Activated naive CD4-positive, alpha-beta T cell treated with Interleukin-2 at 50 U/mL for 16 hours (primary cell): ENCODE data around the gene ARHGAP9.
"Not testable (repeated sequence)": the region's sequence is repeated elsewhere in the genome, so short reads cannot be mapped to it uniquely, and the experiment has no call there.

Source experiments
- DNase-seq: peaks from one replicate; pipeline ENCODE4 v3.0.0-alpha.2; 2020

Gene ARHGAP9

GRCh38 chr12:57431654-57432188 lies 47.9 kb downstream of the ARHGAP9 start:
- no peak for DNase-seq

GRCh38 chr12:57430931-57431566 lies 48.6 kb downstream of the ARHGAP9 start, which contains the start of gene R3HDM2:
Gene R3HDM2, minus strand, starts transcription at chr12:57431043. Its CDS starts 120,615 bp downstream, at chr12:57310428.
- DNase-seq, result peak; percentile 96

DNA sequence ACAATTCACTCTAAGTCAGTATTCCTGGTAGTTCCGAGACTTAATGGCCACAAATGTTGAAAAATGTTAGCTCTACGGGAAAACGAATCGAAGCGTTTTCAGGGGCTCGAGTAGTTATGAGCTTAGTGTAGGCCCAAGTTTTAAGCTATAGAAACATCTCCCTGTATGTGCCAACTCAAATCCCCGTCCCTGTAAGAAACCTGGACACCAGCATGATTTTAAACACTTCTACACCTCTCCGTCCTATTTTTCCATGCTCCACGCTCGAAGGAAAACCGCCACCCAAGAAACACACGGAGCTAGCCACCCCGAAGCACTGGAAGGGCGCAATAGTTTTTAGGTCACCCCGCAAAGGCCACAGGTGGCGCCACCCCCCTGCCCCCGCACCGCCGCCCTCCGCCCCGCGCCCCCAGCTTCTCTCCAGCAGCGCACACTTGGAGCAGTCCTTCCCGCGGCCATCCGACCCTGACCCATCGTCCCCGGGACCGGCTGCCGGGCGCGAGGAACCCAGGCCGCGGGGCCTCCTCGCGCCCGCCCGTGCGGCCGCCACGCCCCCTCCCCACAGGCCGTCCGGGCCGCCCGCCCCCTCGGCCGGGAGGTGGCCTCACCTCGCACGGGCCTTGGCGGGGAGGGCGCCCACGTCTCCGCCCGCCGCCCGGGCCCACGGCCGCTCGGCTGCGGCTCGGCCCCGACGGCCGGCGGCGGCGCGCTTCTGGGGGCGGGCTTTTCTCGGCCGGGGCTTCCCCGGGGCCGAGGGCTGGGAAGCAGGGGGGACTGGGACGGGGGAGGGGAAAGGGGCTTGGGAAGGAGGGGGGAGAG lies 49.3 kb downstream of the ARHGAP9 start:
- no peak for DNase-seq

DNA sequence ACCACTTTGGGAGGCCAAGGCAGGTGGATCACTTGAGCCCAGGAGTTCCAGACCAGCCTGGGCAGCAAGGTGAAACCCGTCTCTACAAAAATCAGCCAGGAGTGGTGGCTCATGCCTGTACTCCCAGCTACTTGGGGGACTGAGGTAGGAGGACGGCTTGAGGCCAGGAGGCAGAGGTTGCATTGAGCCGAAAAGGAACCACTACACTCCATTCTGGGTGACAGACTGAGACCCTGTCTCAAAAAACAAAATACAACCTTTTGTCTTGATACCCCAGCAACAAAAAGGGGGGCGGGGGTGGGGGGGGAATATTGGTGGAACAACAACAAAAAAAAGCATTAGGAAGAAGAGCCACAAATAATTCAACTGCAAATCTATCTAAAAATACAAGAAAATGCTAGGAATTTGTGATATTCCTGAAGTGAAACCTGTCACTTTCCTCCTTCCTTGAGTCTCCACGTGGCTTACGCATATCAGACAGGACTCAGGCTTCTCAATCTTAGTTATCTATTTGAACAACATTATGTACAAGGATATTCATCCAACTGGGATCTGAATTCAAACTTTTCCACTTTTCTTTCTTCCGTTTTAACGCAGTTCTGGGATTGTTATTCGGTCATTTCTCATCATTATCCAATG lies 50.1 kb downstream of the ARHGAP9 start:
- DNase-seq, result peak; percentile 5

GRCh38 chr12:57428965-57429364 lies 50.7 kb downstream of the ARHGAP9 start:
- DNase-seq, result no peak

GRCh38 chr12:57426948-57427347 lies 52.7 kb downstream of the ARHGAP9 start:
- not testable (repeated sequence) for DNase-seq
